ENCODE measurements around the gene TCF4. TPM values are rescaled to one million over a fixed set of nuclear protein-coding genes. Genes with fewer than 3 reads are reported as not detected.

Gene TCF4
- total and polyA plus RNA-seq, 7 experiments from 2014 or later = 0.94 to 21.8 (median 2.6) TPM

DNA sequence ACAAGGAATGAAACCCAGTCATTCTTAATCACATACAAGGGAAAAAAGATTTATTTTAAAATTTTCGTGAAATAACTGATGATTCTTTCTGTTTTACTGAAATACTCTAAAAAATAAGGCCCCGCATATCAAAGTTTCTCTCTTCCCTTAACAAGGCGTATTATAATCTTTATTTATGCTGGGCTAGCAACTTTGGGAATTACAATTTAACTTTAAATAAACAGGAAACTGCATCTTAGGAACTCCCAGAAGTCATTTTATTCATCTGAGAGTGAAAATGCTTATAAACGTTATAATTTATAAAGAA, 166.7 kb downstream of the TCF4 start:
- DNase-seq (no peak), ATAC-seq (no peak)
- ChIA-PET CTCF (no interaction called here), POLR2A (no interaction called here)
- no peak overlapping the region for H3K27ac Mint-ChIP-seq
- H3K9me3 Mint-ChIP-seq = peaks cover 0 to 2% (median 0%) of the 10 kb centered on the region in 11 donors
- no peak overlapping the region for H3K27ac ChIP-seq (ENCODE audit: low read depth, low read length)
- H3K36me3 Mint-ChIP-seq = no peaks in the 10 kb centered on the region
- H3K9me3 ChIP-seq (ENCODE audit: control insufficient read depth in 2 of 3, low read length in 3 of 3) = no peaks in the 10 kb centered on the region
- no peaks in the 10 kb centered on the region for H3K4me1 ChIP-seq (ENCODE audit: control insufficient read depth in 2 of 2, insufficient read depth in 2 of 2, low read length in 2 of 2)
- no peaks in the 10 kb centered on the region for H3K27me3 ChIP-seq (ENCODE audit: control insufficient read depth in 2 of 2, insufficient read depth in 2 of 2, low read length in 2 of 2)
- no peaks in the 10 kb centered on the region for H3K36me3 ChIP-seq (ENCODE audit: control insufficient read depth in 2 of 3, insufficient read depth in 3 of 3, low read length in 3 of 3)
- no peak overlapping the region for H3K4me3 ChIP-seq (ENCODE audit: low read length)
- intact Hi-C loops (cut with micrococcal nuclease) = no loop called here
- no peak overlapping the region for H3K4me3 Mint-ChIP-seq
- peaks cover 3 to 42% (median 6%) of the 10 kb centered on the region in 5 donors for H3K27me3 Mint-ChIP-seq
- peaks cover 0 to 9% (median 4%) of the 10 kb centered on the region in 7 donors for H3K4me1 Mint-ChIP-seq

DNA sequence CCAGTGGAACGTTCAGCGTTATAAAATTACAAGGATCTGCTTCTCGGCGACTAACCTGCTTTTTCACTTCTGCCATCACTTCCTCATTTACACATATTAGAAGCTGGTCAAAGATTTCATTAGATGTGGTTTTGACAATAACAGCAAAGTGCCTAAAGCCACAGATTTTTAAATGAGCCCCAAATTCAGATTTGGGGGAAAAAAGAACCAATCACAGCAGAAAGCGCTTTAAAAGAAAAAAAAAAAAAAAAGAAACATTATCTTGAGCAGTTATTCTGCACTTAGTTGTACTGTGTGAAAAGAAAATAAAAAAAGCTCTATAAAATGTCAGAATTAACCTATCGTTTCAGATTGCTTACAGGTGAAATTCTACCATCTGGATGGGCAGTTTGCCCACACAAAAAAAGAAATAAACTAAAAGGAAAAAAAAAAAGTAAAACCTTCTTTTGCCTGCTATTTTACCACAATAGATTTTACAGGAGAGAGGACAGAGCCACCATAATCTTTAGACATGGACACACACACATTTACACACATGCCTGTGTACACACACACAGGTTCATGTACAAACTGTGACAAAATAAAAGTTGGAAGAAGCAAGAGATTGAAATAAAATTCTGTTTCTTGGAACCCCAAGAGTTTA, 167.2 kb downstream of the TCF4 start:
- H3K27me3 ChIP-seq (ENCODE audit: control insufficient read depth in 2 of 2, insufficient read depth in 2 of 2, low read length in 2 of 2) = no peaks in the 10 kb centered on the region
- intact Hi-C loops (cut with micrococcal nuclease) = no loop called here
- H3K9me3 ChIP-seq (ENCODE audit: control insufficient read depth in 2 of 3, low read length in 3 of 3) = no peaks in the 10 kb centered on the region
- ATAC-seq = no peak
- no peaks in the 10 kb centered on the region for H3K36me3 ChIP-seq (ENCODE audit: control insufficient read depth in 2 of 3, insufficient read depth in 3 of 3, low read length in 3 of 3)
- no peak overlapping the region for H3K27ac ChIP-seq (ENCODE audit: low read depth, low read length)
- H3K27me3 Mint-ChIP-seq = peaks cover 3 to 42% (median 6%) of the 10 kb centered on the region in 5 donors
- no peak overlapping the region for H3K27ac Mint-ChIP-seq
- no peaks in the 10 kb centered on the region for H3K36me3 Mint-ChIP-seq
- CTCF ChIA-PET = no interaction called here
- no peak overlapping the region for H3K4me3 Mint-ChIP-seq
- DNase-seq = no peak
- H3K9me3 Mint-ChIP-seq = peaks cover 0 to 2% (median 0%) of the 10 kb centered on the region in 11 donors
- H3K4me1 Mint-ChIP-seq = peaks cover 0 to 9% (median 4%) of the 10 kb centered on the region in 7 donors
- no peak overlapping the region for H3K4me3 ChIP-seq (ENCODE audit: low read length)
- no peaks in the 10 kb centered on the region for H3K4me1 ChIP-seq (ENCODE audit: control insufficient read depth in 2 of 2, insufficient read depth in 2 of 2, low read length in 2 of 2)
- POLR2A ChIA-PET = no interaction called here

DNA sequence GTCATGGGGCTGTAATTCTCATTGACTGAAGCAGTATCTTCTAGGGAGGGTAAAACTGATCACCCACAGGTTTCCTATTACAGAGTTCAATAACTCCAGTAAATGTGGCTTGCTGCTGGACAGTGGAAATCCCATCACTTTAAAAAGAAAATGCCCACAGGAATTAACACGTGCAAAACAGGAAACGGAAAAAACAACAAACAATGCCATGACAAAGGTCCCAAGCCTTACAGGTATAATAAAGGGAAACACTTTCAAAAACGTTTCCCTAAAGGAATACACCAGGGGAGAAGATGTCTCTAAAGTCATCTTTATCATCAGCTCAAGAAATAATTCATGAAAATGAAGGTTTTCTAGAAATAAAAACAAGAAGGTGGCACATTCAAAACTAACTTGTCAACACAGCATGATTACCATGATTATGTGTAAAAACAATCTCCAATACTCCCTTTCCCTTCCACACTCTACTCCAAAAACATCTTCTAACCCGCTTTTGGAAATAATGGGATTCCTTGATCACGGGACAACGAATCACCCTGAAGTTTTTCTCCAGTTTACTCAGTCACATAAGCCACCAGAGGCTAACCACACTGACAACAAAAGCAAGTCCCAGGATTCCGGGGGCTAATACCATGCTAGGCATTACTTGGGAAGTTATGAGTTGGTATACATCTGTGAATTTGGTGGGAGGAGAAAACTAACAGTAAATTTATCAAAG, 167.9 kb downstream of the TCF4 start:
- Histone ChIP-seq H3K27me3 (ENCODE audit: control insufficient read depth in 2 of 2, insufficient read depth in 2 of 2, low read length in 2 of 2) (no peaks in the 10 kb centered on the region), H3K9me3 (ENCODE audit: control insufficient read depth in 2 of 3, low read length in 3 of 3) (no peaks in the 10 kb centered on the region), H3K4me1 (ENCODE audit: control insufficient read depth in 2 of 2, insufficient read depth in 2 of 2, low read length in 2 of 2) (no peaks in the 10 kb centered on the region), H3K36me3 (ENCODE audit: control insufficient read depth in 2 of 3, insufficient read depth in 3 of 3, low read length in 3 of 3) (no peaks in the 10 kb centered on the region), H3K27ac (ENCODE audit: low read depth, low read length) (no peak overlapping the region), H3K4me3 (ENCODE audit: low read length) (no peak overlapping the region)
- Mint-ChIP-seq H3K36me3 (no peaks in the 10 kb centered on the region), H3K27ac (no peak overlapping the region), H3K27me3 (peaks cover 0 to 45% (median 6%) of the 10 kb centered on the region in 5 donors), H3K9me3 (peaks cover 0 to 2% (median 0%) of the 10 kb centered on the region in 11 donors), H3K4me1 (peaks cover 0 to 9% (median 4%) of the 10 kb centered on the region in 7 donors), H3K4me3 (no peak overlapping the region)
- intact Hi-C loops (cut with micrococcal nuclease) = loop anchor here in 1 of 2 donors (5.0 to 10.0 kb wide), 2 partner anchors 167 to 185 kb away; partner anchors contain the start of gene TCF4
- no peak for ATAC-seq
- ChIA-PET CTCF (no interaction called here), POLR2A (no interaction called here)
- no peak for DNase-seq

DNA sequence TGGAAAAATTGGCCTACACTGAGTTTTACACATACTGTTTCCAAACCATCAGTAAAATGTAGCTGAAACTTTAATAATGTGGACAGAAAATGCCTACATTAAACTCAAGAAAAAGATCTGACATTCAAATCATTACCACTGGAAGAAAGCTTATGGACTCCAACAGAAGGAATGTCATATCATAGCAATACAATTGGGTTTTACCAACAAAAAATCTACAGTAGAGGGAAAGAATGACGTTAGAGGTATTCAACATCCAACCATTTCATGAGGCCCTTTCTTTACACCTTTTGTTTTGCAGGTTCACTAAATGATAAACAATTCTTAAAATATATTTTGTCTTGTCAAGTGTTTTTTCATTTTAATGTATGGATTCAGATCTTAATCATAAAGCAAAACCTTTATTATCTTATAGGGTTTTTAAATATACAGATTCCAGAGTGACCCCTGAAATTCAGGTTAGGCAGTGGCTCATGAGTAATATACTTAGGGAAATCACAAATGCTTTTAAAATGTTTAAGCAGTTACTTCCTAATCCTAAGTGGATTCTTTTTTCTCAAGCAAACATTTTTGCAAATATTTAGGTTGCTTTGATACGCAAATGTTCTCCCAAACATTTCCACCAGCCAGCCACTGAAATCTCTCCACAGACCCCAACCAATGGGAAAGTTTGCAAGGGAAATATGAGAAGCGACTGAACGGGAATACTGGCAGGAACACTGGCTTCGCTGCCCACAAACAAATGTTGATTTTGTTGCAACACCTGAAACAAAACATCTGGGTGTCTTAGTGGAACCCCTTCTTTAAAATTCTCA, 168.7 kb downstream of the TCF4 start:
- Histone ChIP-seq H3K4me1 (ENCODE audit: control insufficient read depth in 2 of 2, insufficient read depth in 2 of 2, low read length in 2 of 2) (no peaks in the 10 kb centered on the region), H3K9me3 (ENCODE audit: control insufficient read depth in 2 of 3, low read length in 3 of 3) (no peaks in the 10 kb centered on the region), H3K27ac (ENCODE audit: low read depth, low read length) (no peak overlapping the region), H3K4me3 (ENCODE audit: low read length) (no peak overlapping the region), H3K27me3 (ENCODE audit: control insufficient read depth in 2 of 2, insufficient read depth in 2 of 2, low read length in 2 of 2) (no peaks in the 10 kb centered on the region), H3K36me3 (ENCODE audit: control insufficient read depth in 2 of 3, insufficient read depth in 3 of 3, low read length in 3 of 3) (no peaks in the 10 kb centered on the region)
- POLR2A ChIA-PET = no interaction called here
- no peak overlapping the region for H3K27ac Mint-ChIP-seq
- CTCF ChIA-PET = interaction anchor here (0.7 kb wide), 1 partner anchor 20 kb away, joined by 3 read pairs; no protein-coding TSS in a partner anchor
- no peak overlapping the region for H3K4me3 Mint-ChIP-seq
- DNase-seq = no peak
- no peaks in the 10 kb centered on the region for H3K36me3 Mint-ChIP-seq
- H3K27me3 Mint-ChIP-seq = peaks cover 0 to 46% (median 6%) of the 10 kb centered on the region in 5 donors
- intact Hi-C loops (cut with micrococcal nuclease) = loop anchor here in 1 of 2 donors (5.0 to 10.0 kb wide), 2 partner anchors 168 to 185 kb away; partner anchors contain the start of gene TCF4
- peaks cover 0 to 2% (median 0%) of the 10 kb centered on the region in 11 donors for H3K9me3 Mint-ChIP-seq
- ATAC-seq = no peak
- peaks cover 0 to 9% (median 4%) of the 10 kb centered on the region in 7 donors for H3K4me1 Mint-ChIP-seq

DNA sequence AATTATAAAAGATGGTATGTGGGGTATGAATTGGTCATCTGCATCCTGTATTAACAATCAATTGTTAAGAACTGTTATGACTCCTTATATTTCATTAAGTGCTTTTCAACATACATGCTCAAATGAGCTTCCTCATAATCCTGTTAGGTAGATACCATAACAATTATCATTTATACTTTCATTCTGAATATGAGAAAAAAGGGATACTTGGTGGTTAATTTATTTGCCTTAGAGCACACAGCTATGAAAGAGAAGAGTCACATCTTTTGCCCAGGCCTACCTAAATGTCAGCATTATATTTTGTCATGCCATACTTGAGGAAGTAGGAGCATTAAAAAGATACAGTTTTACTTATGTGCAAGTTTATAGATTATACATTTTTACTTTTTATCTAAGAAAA, 169.6 kb downstream of the TCF4 start:
- DNase-seq = no peak
- no peaks in the 10 kb centered on the region for H3K36me3 ChIP-seq (ENCODE audit: control insufficient read depth in 2 of 3, insufficient read depth in 3 of 3, low read length in 3 of 3)
- H3K36me3 Mint-ChIP-seq = no peaks in the 10 kb centered on the region
- H3K9me3 ChIP-seq (ENCODE audit: control insufficient read depth in 2 of 3, low read length in 3 of 3) = no peaks in the 10 kb centered on the region
- CTCF ChIA-PET = interaction anchor here (0.7 kb wide), 1 partner anchor 19 kb away, joined by 3 read pairs; no protein-coding TSS in a partner anchor
- no peak overlapping the region for H3K4me3 ChIP-seq (ENCODE audit: low read length)
- H3K27me3 ChIP-seq (ENCODE audit: control insufficient read depth in 2 of 2, insufficient read depth in 2 of 2, low read length in 2 of 2) = no peaks in the 10 kb centered on the region
- H3K27me3 Mint-ChIP-seq = peaks cover 0 to 37% (median 4%) of the 10 kb centered on the region in 5 donors
- intact Hi-C loops (cut with micrococcal nuclease) = loop anchor here in 1 of 2 donors (5.0 to 10.0 kb wide), 2 partner anchors 169 to 184 kb away; partner anchors contain the start of gene TCF4
- no peak overlapping the region for H3K27ac ChIP-seq (ENCODE audit: low read depth, low read length)
- peaks cover 0 to 2% (median 0%) of the 10 kb centered on the region in 11 donors for H3K9me3 Mint-ChIP-seq
- POLR2A ChIA-PET = no interaction called here
- H3K4me1 ChIP-seq (ENCODE audit: control insufficient read depth in 2 of 2, insufficient read depth in 2 of 2, low read length in 2 of 2) = no peaks in the 10 kb centered on the region
- ATAC-seq = no peak
- H3K4me3 Mint-ChIP-seq = no peak overlapping the region
- no peak overlapping the region for H3K27ac Mint-ChIP-seq
- H3K4me1 Mint-ChIP-seq = peaks cover 0 to 9% (median 4%) of the 10 kb centered on the region in 7 donors

DNA sequence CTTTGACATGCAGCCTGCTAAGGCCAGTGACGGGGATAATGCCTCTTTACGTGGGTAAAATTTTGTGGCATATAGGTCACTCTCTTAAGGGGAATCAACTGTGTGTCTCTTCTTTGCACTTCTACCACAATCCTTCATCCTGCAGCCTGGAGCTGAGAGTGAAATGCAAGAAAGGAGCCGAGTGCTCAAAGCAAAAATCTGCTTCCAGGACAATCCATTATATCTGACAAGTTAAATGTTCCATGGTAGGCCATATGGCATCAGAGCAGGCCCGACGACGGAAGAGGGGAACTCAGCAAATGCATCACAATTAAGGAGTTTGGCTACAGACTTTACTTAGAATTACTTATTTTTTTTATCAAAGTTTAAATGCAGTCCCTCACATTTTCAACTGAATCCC, 171.2 kb downstream of the TCF4 start:
- CTCF ChIA-PET = interaction anchor here (1.7 kb wide), 1 partner anchor 11 kb away, joined by 3 read pairs; no protein-coding TSS in a partner anchor
- Mint-ChIP-seq H3K9me3 (peaks cover 0 to 1% (median 0%) of the 10 kb centered on the region in 11 donors), H3K27me3 (peaks cover 0 to 27% (median under 1%) of the 10 kb centered on the region in 5 donors), H3K27ac (no peak overlapping the region), H3K4me1 (peaks cover 0 to 9% (median 2%) of the 10 kb centered on the region in 7 donors), H3K36me3 (no peaks in the 10 kb centered on the region), H3K4me3 (no peak overlapping the region)
- Histone ChIP-seq H3K4me1 (ENCODE audit: control insufficient read depth in 2 of 2, insufficient read depth in 2 of 2, low read length in 2 of 2) (no peaks in the 10 kb centered on the region), H3K9me3 (ENCODE audit: control insufficient read depth in 2 of 3, low read length in 3 of 3) (no peaks in the 10 kb centered on the region), H3K4me3 (ENCODE audit: low read length) (no peak overlapping the region), H3K27ac (ENCODE audit: low read depth, low read length) (no peak overlapping the region), H3K36me3 (ENCODE audit: control insufficient read depth in 2 of 3, insufficient read depth in 3 of 3, low read length in 3 of 3) (no peaks in the 10 kb centered on the region), H3K27me3 (ENCODE audit: control insufficient read depth in 2 of 2, insufficient read depth in 2 of 2, low read length in 2 of 2) (no peaks in the 10 kb centered on the region)
- no peak for DNase-seq
- intact Hi-C loops (cut with micrococcal nuclease) = loop anchor here in 1 of 2 donors (1.0 to 10.0 kb wide), 3 partner anchors 106 to 182 kb away; partner anchors contain the start of gene TCF4
- POLR2A ChIA-PET = no interaction called here
- ATAC-seq = no peak

All from naive thymus-derived CD4-positive, alpha-beta T cell (primary cell).